ENCODE results near the gene PRKN. TPM values are rescaled to one million over a fixed set of nuclear protein-coding genes. Genes with fewer than 3 reads are reported as not detected.

The PRKN gene
- total and polyA plus RNA-seq, 2 donors (not counting 1 experiment from before 2014, with no cell fraction given), result 0.43 to 4.6 TPM

DNA sequence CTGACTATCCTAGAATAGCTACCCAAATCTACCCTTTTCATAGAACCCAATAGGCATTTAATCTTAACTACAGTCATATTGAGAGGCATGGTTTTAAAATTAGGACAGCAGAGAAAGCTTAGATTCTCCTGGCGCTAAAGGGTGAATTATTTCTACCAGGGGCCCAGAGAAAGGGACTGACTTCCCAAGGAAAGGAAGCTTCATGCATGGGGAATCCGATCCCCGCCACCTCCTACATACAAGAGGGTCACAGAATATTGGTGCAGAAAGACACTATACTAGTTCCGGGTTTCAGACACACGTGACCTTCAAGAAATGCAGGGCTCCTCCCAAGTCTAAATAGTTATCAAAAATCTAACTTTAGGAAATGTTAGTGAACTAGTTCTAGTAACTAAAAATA is 130.9 kb downstream of the PRKN start:
- no peaks in the 10 kb centered on the region for H3K79me2 ChIP-seq (ENCODE audit: control insufficient read depth, insufficient read depth, low read length)
- no peak overlapping the region for H3K4me2 ChIP-seq (ENCODE audit: extremely low read depth, insufficient read depth, low read length)
- no peaks in the 10 kb centered on the region for H3K4me1 ChIP-seq (ENCODE audit: control insufficient read depth, extremely low read depth, insufficient read depth, low read length)
- no peak overlapping the region for H3K9ac ChIP-seq (ENCODE audit: insufficient read depth, low read length)
- H3K4me3 ChIP-seq (replicated peaks in 1 of 4; ENCODE audit: control extremely low read depth in 1 of 4, insufficient read depth in 1 of 4, low read depth in 3 of 4, low read length in 4 of 4), result no peak overlapping the region
- no peaks in the 10 kb centered on the region for H3K36me3 ChIP-seq (ENCODE audit: control insufficient read depth, insufficient read depth, low read length)
- no peak overlapping the region for H2AFZ ChIP-seq (ENCODE audit: low read length)
- H3K27ac ChIP-seq (ENCODE audit: insufficient read depth, low read length), result no peak overlapping the region
- H3K9me3 ChIP-seq (ENCODE audit: control insufficient read depth, insufficient read depth, low read depth, low read length), result no peaks in the 10 kb centered on the region
- no peak for DNase-seq (ENCODE audit: low read depth in 2 of 2)
- TF ChIP-seq EZH2 (IDR thresholded peaks at IDR 0.05; ENCODE audit: low read length, missing control alignments), result no peak
- TF ChIP-seq CTCF (conservative IDR thresholded peaks at IDR 0.05 in 1 of 2, IDR thresholded peaks at IDR 0.05 in 1 of 2; ENCODE audit: low read depth in 1 of 2, low read length in 2 of 2), result no peak
- H3K27me3 ChIP-seq (ENCODE audit: control insufficient read depth, insufficient read depth, low read length), result no peaks in the 10 kb centered on the region
- no peaks in the 10 kb centered on the region for H4K20me1 ChIP-seq (ENCODE audit: control insufficient read depth, extremely low read depth, insufficient read depth, low read length)

GRCh38 chr6:162591517-162591916 is 136.0 kb downstream of the PRKN start:
- no peaks in the 10 kb centered on the region for H4K20me1 ChIP-seq (ENCODE audit: control insufficient read depth, extremely low read depth, insufficient read depth, low read length)

DNA sequence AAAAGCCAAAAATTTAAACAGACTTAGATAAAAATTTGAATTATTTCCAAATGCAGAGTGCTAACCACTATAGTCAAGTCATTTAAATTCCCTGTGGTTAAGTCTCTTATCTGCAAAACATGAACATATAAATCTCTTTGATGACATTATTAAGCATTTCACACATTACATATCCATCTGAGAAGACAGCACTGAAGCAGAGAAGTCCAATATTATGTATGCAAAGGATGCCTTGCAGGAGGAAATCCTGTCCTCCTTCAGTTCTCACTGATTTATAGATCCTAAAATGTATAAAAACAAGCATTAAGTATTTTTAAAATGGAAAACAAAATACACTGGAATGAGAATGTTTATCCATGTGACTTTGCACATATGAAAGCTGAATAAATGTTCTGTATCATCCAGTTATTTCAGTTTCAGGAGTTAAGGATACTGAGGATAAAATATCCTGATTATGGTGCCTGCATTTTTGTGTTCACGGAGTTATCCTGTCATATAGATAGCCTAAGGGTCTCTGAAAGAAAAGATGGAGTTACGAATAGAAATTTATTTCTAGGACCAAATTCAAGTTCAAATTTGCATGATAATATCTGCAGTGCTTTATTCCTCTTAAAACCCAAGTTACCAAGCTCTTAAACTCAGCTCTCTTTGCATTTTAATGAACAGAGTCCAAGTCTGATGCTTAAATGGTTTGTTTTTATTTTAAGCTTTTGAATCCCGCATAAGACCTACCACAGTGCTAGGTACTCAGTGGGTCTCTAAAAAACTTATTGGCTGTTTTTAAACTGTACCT is 145.4 kb downstream of the PRKN start:
- H3K9me3 ChIP-seq (ENCODE audit: control insufficient read depth, insufficient read depth, low read depth, low read length), result no peaks in the 10 kb centered on the region
- H3K79me2 ChIP-seq (ENCODE audit: control insufficient read depth, insufficient read depth, low read length), result no peaks in the 10 kb centered on the region
- H4K20me1 ChIP-seq (ENCODE audit: control insufficient read depth, extremely low read depth, insufficient read depth, low read length), result no peaks in the 10 kb centered on the region
- no peak overlapping the region for H2AFZ ChIP-seq (ENCODE audit: low read length)
- H3K4me2 ChIP-seq (ENCODE audit: extremely low read depth, insufficient read depth, low read length), result no peak overlapping the region
- no peak overlapping the region for H3K4me3 ChIP-seq (replicated peaks in 1 of 4; ENCODE audit: control extremely low read depth in 1 of 4, insufficient read depth in 1 of 4, low read depth in 3 of 4, low read length in 4 of 4)
- no peak overlapping the region for H3K27ac ChIP-seq (ENCODE audit: insufficient read depth, low read length)
- no peaks in the 10 kb centered on the region for H3K36me3 ChIP-seq (ENCODE audit: control insufficient read depth, insufficient read depth, low read length)
- no peaks in the 10 kb centered on the region for H3K4me1 ChIP-seq (ENCODE audit: control insufficient read depth, extremely low read depth, insufficient read depth, low read length)
- H3K9ac ChIP-seq (ENCODE audit: insufficient read depth, low read length), result no peak overlapping the region
- peak in 1 of 2 donors; percentile 29 for DNase-seq (ENCODE audit: low read depth in 2 of 2)
- TF ChIP-seq EZH2 (IDR thresholded peaks at IDR 0.05; ENCODE audit: low read length, missing control alignments) (no peak), CTCF (conservative IDR thresholded peaks at IDR 0.05 in 1 of 2, IDR thresholded peaks at IDR 0.05 in 1 of 2; ENCODE audit: low read depth in 1 of 2, low read length in 2 of 2) (no peak)
- H3K27me3 ChIP-seq (ENCODE audit: control insufficient read depth, insufficient read depth, low read length), result no peaks in the 10 kb centered on the region

More at GRCh38 chr6:162591517-162591916, 136.0 kb downstream of the PRKN start:
- no peak overlapping the region for H3K27ac ChIP-seq (ENCODE audit: insufficient read depth, low read length)
- no peaks in the 10 kb centered on the region for H3K79me2 ChIP-seq (ENCODE audit: control insufficient read depth, insufficient read depth, low read length)
- H3K9me3 ChIP-seq (ENCODE audit: control insufficient read depth, insufficient read depth, low read depth, low read length), result no peaks in the 10 kb centered on the region
- no peaks in the 10 kb centered on the region for H3K4me1 ChIP-seq (ENCODE audit: control insufficient read depth, extremely low read depth, insufficient read depth, low read length)
- H3K4me3 ChIP-seq (replicated peaks in 1 of 4; ENCODE audit: control extremely low read depth in 1 of 4, insufficient read depth in 1 of 4, low read depth in 3 of 4, low read length in 4 of 4), result no peak overlapping the region
- no peak overlapping the region for H3K9ac ChIP-seq (ENCODE audit: insufficient read depth, low read length)
- no peak overlapping the region for H3K4me2 ChIP-seq (ENCODE audit: extremely low read depth, insufficient read depth, low read length)
- no peak overlapping the region for H2AFZ ChIP-seq (ENCODE audit: low read length)
- no peaks in the 10 kb centered on the region for H3K36me3 ChIP-seq (ENCODE audit: control insufficient read depth, insufficient read depth, low read length)
- DNase-seq (ENCODE audit: low read depth in 2 of 2), result no peak
- no peak for TF ChIP-seq CTCF (conservative IDR thresholded peaks at IDR 0.05 in 1 of 2, IDR thresholded peaks at IDR 0.05 in 1 of 2; ENCODE audit: low read depth in 1 of 2, low read length in 2 of 2)
- no peak for TF ChIP-seq EZH2 (IDR thresholded peaks at IDR 0.05; ENCODE audit: low read length, missing control alignments)
- no peaks in the 10 kb centered on the region for H3K27me3 ChIP-seq (ENCODE audit: control insufficient read depth, insufficient read depth, low read length)

Measured in fibroblast of lung (primary cell).